HEK293T (cell line): ENCODE data around the gene PPCS.

ENCODE experiments used
- CTCF ChIA-PET: fragments of 350-600 bp; formaldehyde crosslinking; extraction: SDS; loops from one replicate; lab custom pipeline; 2021; ENCODE audit warnings: antibody characterized with exemption, inconsistent platforms; lab: Yijun Ruan, JAX
- POLR2A ChIA-PET: fragments of 350-600 bp; formaldehyde crosslinking; extraction: SDS; loops from one replicate; lab custom pipeline; 2020; ENCODE audit warnings: antibody characterized with exemption, inconsistent platforms; lab: Yijun Ruan, JAX
- DNase-seq: peaks from one replicate; pipeline ENCODE4 v3.0.0; 2012; ENCODE audit warnings: mixed read lengths; ENCODE audit errors: extremely low spot score
- ARNT ChIP-seq: fragments of 450-650 bp; IDR thresholded peaks from 2 replicates; pipeline ENCODE4 v1.6.1; 2017; ENCODE audit warnings: mild to moderate bottlenecking
- BHLHE40 ChIP-seq: fragments of 450-650 bp; IDR thresholded peaks from 2 replicates; pipeline ENCODE4 v1.6.1; 2016; ENCODE audit warnings: mild to moderate bottlenecking, moderate library complexity, borderline replicate concordance
- CTBP1 ChIP-seq: fragments of 450-650 bp; IDR thresholded peaks from 2 replicates; pipeline ENCODE4 v1.6.1; 2016; ENCODE audit warnings: borderline replicate concordance
- ELF4 ChIP-seq: fragments of 450-650 bp; IDR thresholded peaks from 2 replicates; pipeline ENCODE4 v1.6.1; 2017; ENCODE audit warnings: antibody characterized with exemption
- FOXA1 ChIP-seq: fragments of 450-650 bp; IDR thresholded peaks from 2 replicates; pipeline ENCODE4 v1.6.1; 2016; ENCODE audit warnings: mild to moderate bottlenecking
- FOXK2 ChIP-seq: fragments of 450-650 bp; IDR thresholded peaks from 2 replicates; pipeline ENCODE4 v1.6.1; 2016; ENCODE audit warnings: mild to moderate bottlenecking
- FOXM1 ChIP-seq: fragments of 450-650 bp; IDR thresholded peaks from 2 replicates; pipeline ENCODE4 v1.6.1; 2017; ENCODE audit warnings: mild to moderate bottlenecking, borderline replicate concordance
- HDGF ChIP-seq: fragments of 450-650 bp; IDR thresholded peaks from 2 replicates; pipeline ENCODE4 v1.6.1; 2017; ENCODE audit warnings: antibody characterized with exemption, borderline replicate concordance
- L3MBTL2 ChIP-seq: fragments of 450-650 bp; conservative IDR thresholded peaks from 2 replicates; pipeline ENCODE4 v1.6.1; 2016; ENCODE audit warnings: mild to moderate bottlenecking
- LEF1 ChIP-seq: fragments of 450-650 bp; IDR thresholded peaks from 2 replicates; pipeline ENCODE4 v1.6.1; 2017; ENCODE audit warnings: mild to moderate bottlenecking, borderline replicate concordance
- NFRKB ChIP-seq: fragments of 450-650 bp; IDR thresholded peaks from 2 replicates; pipeline ENCODE4 v1.6.1; 2016; ENCODE audit warnings: mild to moderate bottlenecking, moderate library complexity
- SP1 ChIP-seq: fragments of 450-650 bp; IDR thresholded peaks from 2 replicates; pipeline ENCODE4 v1.6.1; 2017
- SUZ12 ChIP-seq: fragments of 450-650 bp; IDR thresholded peaks from 2 replicates; pipeline ENCODE4 v1.6.1; 2016; ENCODE audit warnings: mild to moderate bottlenecking
- TARDBP ChIP-seq: fragments of 450-650 bp; IDR thresholded peaks from 2 replicates; pipeline ENCODE4 v1.6.1; 2016
- ZNF384 ChIP-seq: fragments of 450-650 bp; IDR thresholded peaks from 2 replicates; pipeline ENCODE4 v1.6.1; 2016
- TF ChIP-seq, protein P1 (sequence below): fragments of 450-650 bp; IDR thresholded peaks from 2 replicates; pipeline ENCODE4 v1.6.1; 2016

PPCS gene

GRCh38 chr1:42430286-42431135 is 25.8 kb upstream of the PPCS start:
- POLR2A ChIA-PET = no interaction called here
- CTCF ChIA-PET = interaction anchor here (0.6 kb wide), 1 partner anchor 164 kb away, joined by 3 read pairs; no protein-coding TSS in a partner anchor
- TF ChIP-seq TARDBP (no peak), ARNT (no peak), ZNF384 (no peak)
- no peak for DNase-seq

- ChIA-PET CTCF (no interaction called here), POLR2A (no interaction called here)
- no peak for DNase-seq
- no peak for TF ChIP-seq BHLHE40
- TF ChIP-seq CTBP1 = no peak
- no peak for TF ChIP-seq NFRKB
- TF ChIP-seq SUZ12 = no peak
- no peak for TF ChIP-seq ELF4
- TF ChIP-seq, protein P1, sequence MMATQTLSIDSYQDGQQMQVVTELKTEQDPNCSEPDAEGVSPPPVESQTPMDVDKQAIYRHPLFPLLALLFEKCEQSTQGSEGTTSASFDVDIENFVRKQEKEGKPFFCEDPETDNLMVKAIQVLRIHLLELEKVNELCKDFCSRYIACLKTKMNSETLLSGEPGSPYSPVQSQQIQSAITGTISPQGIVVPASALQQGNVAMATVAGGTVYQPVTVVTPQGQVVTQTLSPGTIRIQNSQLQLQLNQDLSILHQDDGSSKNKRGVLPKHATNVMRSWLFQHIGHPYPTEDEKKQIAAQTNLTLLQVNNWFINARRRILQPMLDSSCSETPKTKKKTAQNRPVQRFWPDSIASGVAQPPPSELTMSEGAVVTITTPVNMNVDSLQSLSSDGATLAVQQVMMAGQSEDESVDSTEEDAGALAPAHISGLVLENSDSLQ = no peak
- no peak for TF ChIP-seq FOXK2
- no peak for TF ChIP-seq ARNT
- TF ChIP-seq ZNF384 = no peak
- TF ChIP-seq LEF1 = no peak
- no peak for TF ChIP-seq L3MBTL2
- TF ChIP-seq FOXM1 = no peak
- TF ChIP-seq SP1 = no peak
- no peak for TF ChIP-seq FOXA1
- TF ChIP-seq TARDBP = no peak
These were observed 24.8 kb upstream of the PPCS start for GRCh38 chr1:42431514-42431913.

- TF ChIP-seq LEF1 (no peak), CTBP1 (no peak)
- CTCF ChIA-PET = no interaction called here
- no peak for DNase-seq
- POLR2A ChIA-PET = no interaction called here
These were observed 23.6 kb upstream of the PPCS start for GRCh38 chr1:42432714-42433113.

DNA sequence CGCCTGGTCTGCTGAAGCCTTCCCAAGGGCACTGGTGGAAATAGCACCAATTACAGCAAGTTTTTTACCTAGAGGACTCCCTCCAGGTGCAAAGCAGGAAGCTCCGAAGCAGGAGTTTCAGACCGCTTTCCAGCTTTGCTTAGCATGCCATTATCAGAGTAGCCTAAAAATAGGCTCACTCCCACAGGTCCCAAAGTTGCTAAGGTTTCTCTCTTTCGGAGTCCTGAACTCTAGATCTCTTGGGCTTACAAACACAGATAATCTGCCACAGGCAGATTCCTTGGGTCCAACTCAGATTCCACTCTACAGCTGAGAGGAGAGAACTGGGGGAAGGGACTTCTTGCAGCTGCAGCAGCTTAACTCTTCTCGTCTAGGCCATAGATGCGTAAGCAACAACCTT is 23.0 kb upstream of the PPCS start:
- no peak for TF ChIP-seq ELF4
- TF ChIP-seq TARDBP = no peak
- TF ChIP-seq NFRKB = no peak
- no peak for TF ChIP-seq FOXA1
- TF ChIP-seq ZNF384 = no peak
- TF ChIP-seq, protein P1 = no peak
- no peak for TF ChIP-seq SUZ12
- TF ChIP-seq SP1 = no peak
- no peak for TF ChIP-seq FOXM1
- TF ChIP-seq HDGF = no peak
- TF ChIP-seq L3MBTL2 = no peak
- TF ChIP-seq CTBP1 = no peak
- TF ChIP-seq BHLHE40 = no peak
- no peak for TF ChIP-seq FOXK2
- TF ChIP-seq LEF1 = no peak
- TF ChIP-seq ARNT = no peak
- CTCF ChIA-PET = no interaction called here
- no peak for DNase-seq
- POLR2A ChIA-PET = no interaction called here

DNA sequence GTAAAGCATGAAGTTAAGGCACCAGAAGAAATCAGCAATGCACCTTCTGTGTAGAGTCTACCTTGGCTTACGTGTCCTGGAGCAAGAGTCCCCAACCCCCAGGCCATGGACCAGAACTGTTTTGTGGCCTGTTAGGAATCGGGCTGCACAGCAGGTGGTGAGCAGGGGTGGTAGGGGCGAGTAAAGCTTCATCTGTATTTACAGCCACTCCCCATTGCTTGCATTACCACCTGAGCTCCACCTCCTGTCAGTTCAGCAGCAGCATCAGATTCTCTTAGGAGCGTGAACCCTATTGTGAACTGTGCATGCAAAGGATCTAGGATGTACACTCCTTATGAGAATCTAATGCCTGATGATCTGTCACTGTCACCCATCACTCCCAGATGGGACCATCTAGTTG is 22.0 kb upstream of the PPCS start:
- TF ChIP-seq L3MBTL2 (no peak), SUZ12 (no peak), FOXA1 (no peak), BHLHE40 (no peak), HDGF (no peak), SP1 (no peak), FOXM1 (no peak), ELF4 (no peak), ZNF384 (no peak), NFRKB (no peak), CTBP1 (no peak), LEF1 (no peak), ARNT (no peak), TARDBP (no peak), FOXK2 (no peak)
- TF ChIP-seq, protein P1 = no peak
- ChIA-PET CTCF (no interaction called here), POLR2A (no interaction called here)
- DNase-seq = no peak

DNA sequence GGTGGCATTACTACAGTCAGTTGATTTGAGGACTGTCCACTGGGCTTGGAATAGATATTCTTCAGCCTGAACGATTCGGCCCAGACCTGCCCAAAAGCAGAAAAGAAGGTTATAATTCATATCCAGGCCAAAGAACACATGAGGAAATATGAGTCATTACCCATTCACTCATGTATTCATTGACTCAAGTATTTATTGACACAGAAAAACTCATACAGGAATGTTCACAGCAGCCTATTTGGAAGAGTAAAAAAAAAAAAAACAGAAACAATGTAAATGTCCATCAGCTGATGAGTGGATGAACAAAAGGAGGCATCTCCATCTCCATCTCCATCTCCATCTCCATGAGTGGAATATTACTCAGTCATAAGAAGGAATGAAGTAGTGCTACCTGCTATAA is 16.4 kb upstream of the PPCS start:
- ChIA-PET POLR2A (no interaction called here), CTCF (interaction anchor here (0.6 kb wide), 1 partner anchor 16 kb away, joined by 3 read pairs; no protein-coding TSS in a partner anchor)
- TF ChIP-seq TARDBP = no peak
- no peak for TF ChIP-seq ELF4
- TF ChIP-seq L3MBTL2 = no peak
- TF ChIP-seq CTBP1 = no peak
- DNase-seq = no peak
